Kasumi-1 (cell line): ENCODE data around the gene NHS.

Source experiments
- DNase-seq, 2 experiments: peaks; one replicate each; lab custom pipeline; 2025; lab: John Stamatoyannopoulos, UW

The NHS gene

DNA sequence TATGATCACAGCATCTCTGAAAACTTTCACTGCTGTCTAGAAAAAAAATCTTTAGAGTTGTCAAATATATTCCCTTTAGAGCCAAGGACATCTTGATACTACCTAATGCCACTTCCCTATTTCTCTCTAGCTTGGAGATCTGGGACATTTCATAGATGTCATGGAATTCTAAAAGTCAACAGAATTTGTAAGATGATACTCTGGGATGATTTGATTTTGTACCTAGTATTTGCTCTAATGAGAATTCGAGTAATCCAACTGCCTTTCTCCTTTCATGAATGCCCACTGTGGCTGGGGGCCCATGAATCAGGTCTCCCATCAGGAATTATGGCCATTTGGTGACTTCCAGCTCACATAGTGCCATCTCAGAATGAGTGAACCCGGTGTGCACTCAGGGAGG, 73.2 kb downstream of the NHS start:
- DNase-seq: no peak

DNA sequence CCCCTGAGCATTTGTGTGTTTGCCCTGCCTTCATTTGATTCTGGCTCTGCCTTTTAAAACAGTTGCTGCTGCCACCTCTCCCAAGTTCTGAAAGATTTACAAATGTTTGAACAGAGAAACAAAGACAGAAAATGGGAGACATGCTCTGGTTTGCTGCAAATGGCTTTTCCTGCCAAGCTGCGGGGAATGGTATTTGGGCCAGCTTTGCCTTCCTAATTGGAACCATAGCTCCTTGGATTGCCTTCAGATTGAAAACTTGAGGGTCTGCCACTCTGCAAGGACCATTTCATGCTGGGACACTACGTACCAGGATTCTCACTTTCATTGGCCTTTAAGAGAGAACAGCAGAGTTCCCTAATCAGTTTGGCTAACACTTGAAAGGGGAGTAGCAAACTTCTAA, 74.9 kb downstream of the NHS start:
- no peak for DNase-seq

- no peak for DNase-seq
These were observed 78.8 kb downstream of the NHS start for GRCh38 chrX:17453788-17454187.

DNA sequence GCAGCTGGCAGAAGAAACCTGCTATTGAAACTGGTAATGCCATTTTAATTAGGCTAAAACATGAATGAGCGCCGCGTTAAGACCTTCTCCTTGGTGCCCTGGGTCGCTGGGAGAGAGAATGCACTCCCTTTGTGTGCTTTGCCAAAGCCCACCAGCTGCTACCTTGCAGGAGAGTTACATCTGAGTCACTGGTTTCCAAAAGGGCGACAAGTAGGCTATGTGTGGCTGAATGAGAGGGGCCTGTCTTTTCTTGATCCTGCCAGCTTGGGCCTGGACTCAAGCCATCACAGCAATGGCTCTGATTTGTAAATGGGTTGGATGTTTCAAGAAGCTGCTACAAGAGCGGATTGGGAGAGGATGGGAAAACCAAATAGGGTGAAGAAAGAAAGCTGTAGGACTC, 81.5 kb downstream of the NHS start:
- DNase-seq: no peak

DNA sequence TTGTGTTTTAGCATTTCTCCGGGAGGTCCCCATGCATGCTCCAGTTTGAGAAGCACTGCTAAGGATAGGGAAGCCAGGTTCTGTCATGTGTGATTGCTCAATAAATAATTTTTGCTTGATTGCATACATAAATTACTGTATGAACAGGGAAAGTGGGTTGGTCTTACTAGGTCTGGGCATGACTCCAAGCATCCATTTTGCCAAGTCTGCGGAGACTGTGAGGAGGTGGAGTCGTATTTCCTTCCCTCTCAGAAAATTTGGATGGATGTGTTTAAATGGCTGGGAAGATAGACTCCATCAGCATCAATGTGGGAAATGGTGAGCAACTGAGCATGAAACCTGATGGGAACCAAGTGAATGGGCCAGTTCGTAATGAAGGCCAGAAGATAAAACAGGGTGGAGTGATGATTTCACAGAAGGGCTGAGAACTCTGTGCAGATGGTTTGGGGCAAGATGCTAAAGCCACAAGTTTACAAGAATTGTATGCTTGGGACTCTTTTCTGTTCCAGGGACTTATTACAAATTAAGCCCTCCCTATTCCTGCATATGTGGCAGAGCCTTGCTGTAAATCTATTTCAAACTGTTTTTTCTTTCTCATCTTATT, 84.1 kb downstream of the NHS start:
- DNase-seq: no peak

DNA sequence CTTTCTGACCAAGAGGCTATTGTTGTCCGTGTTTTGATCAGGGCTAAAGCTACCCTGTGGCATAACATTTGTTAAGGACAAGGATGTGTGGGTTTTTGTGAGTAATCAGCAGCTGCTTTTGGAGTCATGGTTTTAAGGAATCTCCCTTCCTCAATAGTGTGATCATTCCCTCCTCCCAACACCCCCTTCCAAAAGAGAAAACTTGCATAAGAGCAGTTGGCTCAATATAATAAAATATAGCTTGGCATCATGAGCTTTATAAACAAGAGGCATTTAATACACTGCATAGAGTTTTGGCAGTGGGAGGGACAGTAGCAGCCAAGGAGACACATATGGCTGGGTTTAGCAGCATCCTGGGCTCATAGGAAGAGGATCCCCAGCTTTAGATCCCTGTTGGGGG, 84.7 kb downstream of the NHS start:
- no peak for DNase-seq

- DNase-seq: no peak
These were observed 87.9 kb downstream of the NHS start for GRCh38 chrX:17462881-17463280.

- no peak for DNase-seq
These were observed 89.2 kb downstream of the NHS start for GRCh38 chrX:17464194-17464593.

DNA sequence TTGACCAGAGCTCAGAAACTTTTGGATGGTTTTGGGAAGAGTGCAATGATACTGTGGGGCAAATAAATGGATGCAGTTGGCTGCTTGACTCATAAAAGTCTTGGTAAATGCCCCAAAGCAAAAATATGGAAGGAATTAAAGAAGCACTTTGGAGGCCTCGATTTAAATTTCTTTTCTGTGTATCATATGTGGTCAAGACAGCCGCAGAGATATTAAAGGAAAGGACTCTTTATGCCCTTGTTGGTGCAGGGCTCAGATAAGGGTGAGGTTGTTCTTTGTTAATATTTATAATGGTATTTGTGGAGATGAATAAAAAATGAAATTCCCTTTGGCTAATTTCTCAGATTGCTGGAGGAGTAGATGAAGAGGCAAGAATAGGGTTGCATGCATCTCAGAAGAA, 90.2 kb downstream of the NHS start:
- DNase-seq: no peak

DNA sequence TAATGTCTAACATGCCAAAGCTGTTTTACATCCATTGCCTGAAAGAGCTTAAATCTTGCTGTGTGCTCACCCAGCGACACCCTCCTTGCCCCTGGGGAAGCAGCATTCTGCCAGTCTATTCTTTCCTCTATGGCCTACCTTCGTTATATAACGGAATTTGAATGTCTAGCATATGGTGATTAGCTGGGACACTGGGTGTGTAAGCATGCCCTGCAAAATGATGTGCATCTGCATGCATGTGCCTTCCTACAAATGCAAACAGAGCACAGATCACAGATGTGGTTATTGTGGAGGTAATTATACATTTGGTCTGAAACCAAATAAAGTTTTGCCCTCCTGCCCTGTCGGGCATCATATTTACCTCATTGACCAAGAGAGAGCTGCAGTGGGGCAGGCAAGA, 90.8 kb downstream of the NHS start:
- DNase-seq: no peak

- DNase-seq: no peak
These were observed 95.1 kb downstream of the NHS start for GRCh38 chrX:17470136-17470535.

- no peak for DNase-seq
These were observed 96.1 kb downstream of the NHS start for GRCh38 chrX:17471121-17471520.

DNA sequence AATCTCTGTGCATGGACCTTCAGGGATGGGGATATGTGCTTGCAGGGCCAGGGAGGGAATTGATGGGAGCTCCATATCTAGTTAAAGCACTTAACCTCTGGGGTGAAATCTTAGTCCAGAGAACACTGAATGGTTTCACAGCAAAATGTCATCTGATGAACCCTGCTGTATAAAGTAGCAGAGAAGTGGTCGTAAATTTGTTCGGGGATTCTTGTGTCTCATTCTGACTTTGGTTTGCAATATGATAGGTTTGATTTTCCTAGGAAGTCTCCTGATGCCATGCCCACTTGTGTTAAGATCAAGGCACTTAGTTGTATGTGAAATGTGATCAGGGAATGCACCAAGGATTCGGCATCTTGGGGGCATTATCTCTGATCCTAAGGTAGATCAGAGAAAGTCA, 96.9 kb downstream of the NHS start:
- DNase-seq: no peak

DNA sequence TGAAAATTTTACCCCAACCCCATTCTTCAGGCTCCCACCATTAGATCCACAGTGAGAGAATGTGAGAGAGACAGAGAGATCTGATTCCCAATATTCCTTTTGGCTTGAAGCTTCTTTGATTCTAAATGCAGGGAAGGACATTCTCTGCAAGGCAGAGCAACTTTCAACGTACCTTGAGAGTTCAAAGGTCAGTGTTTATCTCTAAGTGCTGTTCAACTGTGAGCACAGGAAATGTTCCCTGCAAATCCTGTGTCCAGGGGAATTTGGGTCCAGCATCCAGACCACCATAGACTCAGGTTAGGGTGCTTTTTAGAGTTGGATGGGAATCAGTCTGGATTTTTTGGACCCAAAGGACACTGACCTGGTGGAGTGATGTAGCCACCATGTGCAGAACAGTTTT, 97.4 kb downstream of the NHS start:
- DNase-seq: no peak

GRCh38 chrX:17473021-17473420, 98.0 kb downstream of the NHS start:
- DNase-seq: no peak

DNA sequence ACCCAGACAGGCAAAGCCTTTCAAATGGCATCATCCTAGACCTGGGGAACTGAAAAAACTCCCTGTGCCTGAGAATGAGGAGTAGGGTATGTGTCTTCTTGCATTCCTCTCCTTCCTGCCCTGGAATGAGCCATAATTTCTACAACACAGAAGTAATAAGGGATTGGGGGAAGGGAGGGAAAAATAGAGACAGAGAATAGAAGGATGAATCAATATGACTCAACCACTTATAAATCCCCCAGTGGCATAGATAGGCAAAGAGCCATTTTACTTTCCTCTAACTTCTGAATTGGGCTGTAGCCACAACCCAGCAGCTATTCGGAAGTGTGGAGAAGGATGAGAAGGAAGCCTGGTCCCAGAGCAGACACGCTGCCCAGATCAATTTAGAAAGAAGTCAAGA, 99.9 kb downstream of the NHS start:
- DNase-seq: no peak

DNA sequence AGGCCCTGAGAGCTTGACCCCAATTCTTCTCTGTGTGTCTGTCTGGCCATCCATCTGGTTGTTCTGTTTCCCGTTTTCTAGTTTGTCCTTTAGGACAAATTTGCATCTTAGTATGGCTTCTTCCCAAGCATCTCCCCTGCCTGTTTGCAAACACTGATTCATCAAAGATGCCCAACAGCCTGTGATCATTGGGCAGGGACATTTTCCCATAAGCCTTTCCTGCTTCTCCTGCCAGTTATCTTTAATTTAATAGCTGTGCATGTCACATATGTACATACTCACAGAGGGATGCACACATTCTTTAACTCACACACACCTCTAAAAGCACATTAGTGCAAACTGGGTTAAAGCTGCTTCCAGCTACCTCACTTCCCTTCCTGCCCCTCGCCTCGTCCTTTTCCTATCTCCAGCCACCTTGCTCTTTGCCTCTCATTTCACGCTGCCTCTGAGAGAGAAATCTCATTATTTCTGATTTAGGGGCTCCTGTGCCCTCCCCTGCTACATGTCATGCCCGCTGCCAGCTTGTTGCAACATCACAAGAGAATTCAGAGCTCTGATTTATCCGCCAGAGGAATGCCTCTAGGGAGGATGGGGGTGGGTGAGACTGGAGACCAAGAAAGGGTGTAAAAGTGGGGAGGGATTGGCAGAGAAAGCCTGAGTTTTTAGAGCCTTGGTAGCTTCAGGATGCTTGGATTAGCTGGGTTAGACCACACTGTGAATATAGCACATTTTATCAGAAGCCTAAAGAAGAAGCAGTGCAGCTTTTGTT, 100.6 kb downstream of the NHS start:
- no peak for DNase-seq

DNA sequence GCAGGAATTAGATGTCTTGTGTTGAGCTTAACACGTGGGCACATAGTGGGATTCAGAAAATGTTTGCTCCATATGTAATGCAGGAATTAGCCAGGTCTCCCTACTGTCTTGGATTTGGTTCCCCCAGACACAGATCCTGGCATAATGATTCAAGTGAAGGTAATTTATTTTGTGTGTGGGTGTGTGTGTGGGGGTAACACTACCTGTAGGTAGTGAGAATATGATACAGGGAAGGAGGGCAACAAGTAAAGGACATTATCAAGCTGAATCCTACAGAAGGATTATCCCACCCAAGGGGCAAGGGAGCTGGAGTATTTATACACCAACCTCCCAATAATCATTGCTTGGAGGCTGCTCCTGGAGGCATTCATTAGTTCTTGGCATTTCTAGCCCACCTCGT, 101.4 kb downstream of the NHS start:
- DNase-seq: no peak

GRCh38 chrX:17481086-17481485, 106.1 kb downstream of the NHS start:
- no peak for DNase-seq

DNA sequence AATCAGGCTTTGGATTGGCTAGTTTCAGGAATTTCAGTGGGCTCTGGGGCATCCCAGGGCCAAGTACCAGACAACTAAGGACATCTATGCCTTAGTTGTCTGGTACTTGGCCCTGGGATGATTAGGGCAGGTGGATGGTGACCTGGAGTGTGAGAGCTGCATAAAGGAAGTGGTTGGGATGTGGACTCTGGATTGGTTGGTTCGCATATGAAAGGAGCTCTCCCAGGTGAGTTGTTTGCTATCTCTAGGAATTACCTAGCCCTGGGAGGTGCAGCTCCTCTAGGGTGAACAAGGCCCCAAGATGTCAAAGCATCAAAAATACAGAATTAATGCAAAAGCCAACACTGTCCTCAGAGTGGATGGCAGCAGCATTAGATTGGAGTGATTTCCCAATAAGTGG, 109.6 kb downstream of the NHS start:
- DNase-seq: no peak

DNA sequence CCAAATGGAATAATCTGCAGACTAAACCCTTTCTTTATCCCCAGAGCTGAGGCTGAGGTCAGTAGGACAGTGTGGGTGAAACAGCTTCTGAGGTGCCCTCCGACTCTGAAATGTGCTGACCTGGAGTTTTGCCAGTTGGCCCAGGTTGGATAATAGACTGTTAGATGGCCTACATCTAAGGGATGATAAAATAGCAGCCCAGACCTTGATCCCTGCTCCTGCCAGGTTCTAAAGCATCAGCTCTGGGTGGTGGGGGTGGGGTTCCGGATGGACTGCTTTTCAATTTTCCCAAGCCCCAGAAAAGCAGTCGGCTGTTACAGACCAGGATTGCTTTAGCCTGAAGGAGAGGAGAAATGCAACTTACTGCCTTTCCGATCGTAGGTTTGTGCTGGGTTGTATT, 110.4 kb downstream of the NHS start:
- DNase-seq: no peak

DNA sequence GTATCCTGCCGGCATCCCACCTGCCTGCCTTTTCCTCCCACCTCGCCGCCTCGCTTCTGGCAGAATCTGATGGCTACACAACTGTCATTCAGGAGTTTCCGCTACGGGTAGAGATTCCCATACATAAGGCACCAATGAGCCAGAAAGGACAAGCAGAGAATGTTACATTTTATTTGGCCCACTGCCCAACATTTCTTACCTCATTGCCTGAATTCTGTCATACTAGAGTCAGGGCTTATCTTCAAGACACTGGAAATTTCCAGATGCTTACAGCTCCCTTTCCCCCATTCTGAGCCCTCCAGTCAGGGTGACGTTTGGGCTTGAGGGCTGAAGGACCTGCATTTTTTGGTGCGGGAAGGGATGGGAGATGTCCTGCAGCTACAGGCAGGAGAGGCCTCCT, 113.0 kb downstream of the NHS start:
- no peak for DNase-seq

- no peak for DNase-seq
These were observed 119.2 kb downstream of the NHS start for GRCh38 chrX:17494216-17494615.

DNA sequence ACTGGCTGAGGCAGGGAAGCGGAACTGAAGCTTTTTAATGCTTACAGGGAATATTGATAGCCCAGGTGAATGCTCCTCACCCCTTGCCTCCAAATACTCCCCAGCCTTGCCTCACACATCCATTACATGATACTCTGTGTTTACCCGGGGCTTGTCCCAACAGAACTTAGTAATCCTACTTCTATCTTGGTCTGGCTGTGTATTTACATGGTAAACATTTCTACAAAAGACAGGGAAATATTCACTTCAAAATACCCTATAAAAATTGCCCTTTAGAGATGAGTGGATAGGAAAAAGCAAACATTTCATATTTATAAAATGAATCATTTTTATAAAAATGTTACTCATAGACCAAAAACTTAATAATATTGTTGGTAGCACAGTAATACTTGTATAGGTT, 120.1 kb downstream of the NHS start:
- no peak for DNase-seq
